ENCODE measurements around the gene CBFB. TPM values are rescaled to one million over a fixed set of nuclear protein-coding genes. Genes with fewer than 3 reads are reported as not detected.

The CBFB gene
- total and polyA plus RNA-seq, 5 experiments from 2014 or later = 61.2 to 95.0 (median 79.8) TPM

GRCh38 chr16:67006930-67007658, 21.9 kb upstream of the CBFB start:
- Mint-ChIP-seq H3K9me3 (no peaks in the 10 kb centered on the region), H3K27me3 (peaks cover 0 to 2% (median 0%) of the 10 kb centered on the region in 5 donors), H3K4me1 (peaks cover 0 to 9% (median 3%) of the 10 kb centered on the region in 4 donors), H3K4me3 (no peak overlapping the region), H3K36me3 (no peaks in the 10 kb centered on the region), H3K27ac (no peak overlapping the region)
- ATAC-seq (no peak), DNase-seq (no peak)
- POLR2A ChIA-PET = no interaction called here

GRCh38 chr16:67009158-67009557, 19.8 kb upstream of the CBFB start:
- POLR2A ChIA-PET = interaction anchor here (0.7 kb wide), 1 partner anchor 17 kb away, joined by 3 read pairs; no protein-coding TSS in a partner anchor
- Mint-ChIP-seq H3K27me3 (no peaks in the 10 kb centered on the region), H3K36me3 (no peaks in the 10 kb centered on the region), H3K9me3 (no peaks in the 10 kb centered on the region), H3K27ac (no peak overlapping the region), H3K4me1 (peaks cover 0 to 5% (median 2%) of the 10 kb centered on the region in 4 donors), H3K4me3 (no peak overlapping the region)
- DNase-seq (no peak), ATAC-seq (no peak)

GRCh38 chr16:67011274-67011673, 17.7 kb upstream of the CBFB start:
- Mint-ChIP-seq H3K27me3 (peaks cover 0 to 2% (median 0%) of the 10 kb centered on the region in 5 donors), H3K36me3 (no peaks in the 10 kb centered on the region), H3K27ac (peak overlapping the region in 1 of 10 donors; percentile 40), H3K9me3 (no peaks in the 10 kb centered on the region), H3K4me3 (no peak overlapping the region), H3K4me1 (peaks cover 0 to 8% (median 5%) of the 10 kb centered on the region in 4 donors)
- DNase-seq = no peak
- ATAC-seq = no peak
- POLR2A ChIA-PET = interaction anchor here (1.0 kb wide), 1 partner anchor 17 kb away, joined by 3 read pairs; no protein-coding TSS in a partner anchor

- Mint-ChIP-seq H3K4me1 (peaks cover 0 to 11% (median 5%) of the 10 kb centered on the region in 4 donors), H3K9me3 (no peaks in the 10 kb centered on the region), H3K27ac (peak overlapping the region in 2 of 10 donors; percentile 15 to 25), H3K36me3 (no peaks in the 10 kb centered on the region), H3K27me3 (peaks cover 0 to 2% (median 0%) of the 10 kb centered on the region in 5 donors), H3K4me3 (peak overlapping the region; percentile 36 to 80 (median 56))
- DNase-seq (no peak), ATAC-seq (no peak)
- POLR2A ChIA-PET = interaction anchor here (1.0 to 2.8 kb wide), 5 partner anchors 9 to 144 kb away, joined by 3 to 25 read pairs (median 4); partner anchors contain the start of gene CBFB
Measured at GRCh38 chr16:67013233-67013822, 15.6 kb upstream of the CBFB start.

GRCh38 chr16:67013823-67014633, 14.9 kb upstream of the CBFB start:
- H3K4me1 Mint-ChIP-seq = peaks cover 0 to 11% (median 5%) of the 10 kb centered on the region in 4 donors
- no peaks in the 10 kb centered on the region for H3K36me3 Mint-ChIP-seq
- ATAC-seq (peak; percentile 68 to 70), DNase-seq (peak; percentile 35 to 82 (median 64))
- H3K27me3 Mint-ChIP-seq = peaks cover 0 to 2% (median 0%) of the 10 kb centered on the region in 5 donors
- H3K4me3 Mint-ChIP-seq = peak overlapping the region; percentile 76 to 91 (median 84)
- POLR2A ChIA-PET = interaction anchor here (0.6 to 2.8 kb wide), 6 partner anchors 8 to 523 kb away, joined by 3 to 25 read pairs (median 4); partner anchors contain the start of gene CBFB
- H3K9me3 Mint-ChIP-seq = no peaks in the 10 kb centered on the region
- H3K27ac Mint-ChIP-seq = peak overlapping the region in 4 of 10 donors; percentile 48 to 86 (median 72)

- ATAC-seq = no peak
- no peaks in the 10 kb centered on the region for H3K36me3 Mint-ChIP-seq
- peaks cover 0 to 11% (median 5%) of the 10 kb centered on the region in 4 donors for H3K4me1 Mint-ChIP-seq
- peak overlapping the region in 8 of 10 donors; percentile 76 to 91 (median 86) for H3K4me3 Mint-ChIP-seq
- H3K9me3 Mint-ChIP-seq = no peaks in the 10 kb centered on the region
- POLR2A ChIA-PET = interaction anchor here (0.6 to 2.8 kb wide), 6 partner anchors 14 to 778 kb away, joined by 3 to 25 read pairs (median 3); partner anchors contain the start of gene CBFB
- peaks cover 0 to 2% (median 0%) of the 10 kb centered on the region in 5 donors for H3K27me3 Mint-ChIP-seq
- DNase-seq = no peak
- peak overlapping the region in 3 of 10 donors; percentile 22 to 86 (median 76) for H3K27ac Mint-ChIP-seq
Measured at GRCh38 chr16:67014634-67015312, 14.2 kb upstream of the CBFB start.

- H3K27ac Mint-ChIP-seq = peak overlapping the region in 2 of 10 donors; percentile 6 to 59
- H3K9me3 Mint-ChIP-seq = no peaks in the 10 kb centered on the region
- ATAC-seq (no peak), DNase-seq (no peak)
- peaks cover 0 to 2% (median 0%) of the 10 kb centered on the region in 5 donors for H3K27me3 Mint-ChIP-seq
- H3K4me3 Mint-ChIP-seq = peak overlapping the region in 1 of 10 donors; percentile 56
- H3K4me1 Mint-ChIP-seq = peaks cover 0 to 11% (median 5%) of the 10 kb centered on the region in 4 donors
- POLR2A ChIA-PET = interaction anchor here (1.0 kb wide), 1 partner anchor 144 kb away, joined by 3 read pairs; no protein-coding TSS in a partner anchor
- H3K36me3 Mint-ChIP-seq = no peaks in the 10 kb centered on the region
Measured at GRCh38 chr16:67015313-67015731, 13.6 kb upstream of the CBFB start.

GRCh38 chr16:67016143-67016542, 12.8 kb upstream of the CBFB start:
- H3K9me3 Mint-ChIP-seq = no peaks in the 10 kb centered on the region
- POLR2A ChIA-PET = no interaction called here
- peaks cover 0 to 11% (median 5%) of the 10 kb centered on the region in 4 donors for H3K4me1 Mint-ChIP-seq
- H3K27ac Mint-ChIP-seq = peak overlapping the region in 1 of 10 donors; percentile 41
- no peaks in the 10 kb centered on the region for H3K36me3 Mint-ChIP-seq
- ATAC-seq (no peak), DNase-seq (no peak)
- H3K27me3 Mint-ChIP-seq = peaks cover 0 to 2% (median 0%) of the 10 kb centered on the region in 5 donors
- no peak overlapping the region for H3K4me3 Mint-ChIP-seq

- no peak overlapping the region for H3K4me3 Mint-ChIP-seq
- H3K9me3 Mint-ChIP-seq = no peaks in the 10 kb centered on the region
- no peak for DNase-seq
- POLR2A ChIA-PET = interaction anchor here (0.7 to 2.2 kb wide), 2 partner anchors 12 to 77 kb away, joined by 3 to 20 read pairs; partner anchors contain the start of gene CBFB
- no peak for ATAC-seq
- no peaks in the 10 kb centered on the region for H3K36me3 Mint-ChIP-seq
- no peak overlapping the region for H3K27ac Mint-ChIP-seq
- peaks cover 0 to 2% (median 0%) of the 10 kb centered on the region in 5 donors for H3K27me3 Mint-ChIP-seq
- H3K4me1 Mint-ChIP-seq = peaks cover 0 to 11% (median 5%) of the 10 kb centered on the region in 4 donors
Measured at GRCh38 chr16:67016681-67017420, 12.1 kb upstream of the CBFB start.

- DNase-seq (no peak), ATAC-seq (no peak)
- H3K27me3 Mint-ChIP-seq = peaks cover 0 to 2% (median 0%) of the 10 kb centered on the region in 5 donors
- no peaks in the 10 kb centered on the region for H3K9me3 Mint-ChIP-seq
- H3K27ac Mint-ChIP-seq = peak overlapping the region in 2 of 10 donors; percentile 33 to 37
- no peak overlapping the region for H3K4me3 Mint-ChIP-seq
- H3K36me3 Mint-ChIP-seq = no peaks in the 10 kb centered on the region
- H3K4me1 Mint-ChIP-seq = peaks cover 0 to 9% (median 5%) of the 10 kb centered on the region in 4 donors
- POLR2A ChIA-PET = interaction anchor here (1.0 to 2.2 kb wide), 2 partner anchors 12 to 138 kb away, joined by 3 to 20 read pairs; partner anchors contain the start of gene CBFB
Measured at GRCh38 chr16:67017421-67017750, 11.6 kb upstream of the CBFB start.
